Measurements from ENCODE around the gene MACROD2.

The MACROD2 gene

DNA sequence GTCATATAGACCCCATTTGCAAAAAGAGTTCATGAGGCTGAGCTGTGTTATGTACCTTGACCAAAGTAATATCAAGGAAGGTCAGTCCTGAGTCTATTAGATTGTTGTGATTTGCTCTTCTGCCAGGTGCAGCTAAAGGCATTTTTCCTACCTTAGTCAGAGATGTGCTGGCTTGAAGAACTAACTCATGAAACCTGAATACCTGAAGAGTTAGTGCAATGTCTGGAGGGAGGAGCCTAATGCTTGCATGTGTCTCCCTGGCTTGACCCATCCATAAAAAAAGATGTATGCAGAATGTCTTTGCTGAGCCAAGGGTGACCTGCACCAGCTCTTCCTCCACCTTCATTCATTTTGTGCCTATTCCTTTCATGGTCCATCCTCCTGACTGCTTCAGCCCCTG, 1835.9 kb downstream of the MACROD2 start:
- no peak for DNase-seq (ENCODE audit: extremely low read depth, insufficient read length)
- TF ChIP-seq, protein P1, sequence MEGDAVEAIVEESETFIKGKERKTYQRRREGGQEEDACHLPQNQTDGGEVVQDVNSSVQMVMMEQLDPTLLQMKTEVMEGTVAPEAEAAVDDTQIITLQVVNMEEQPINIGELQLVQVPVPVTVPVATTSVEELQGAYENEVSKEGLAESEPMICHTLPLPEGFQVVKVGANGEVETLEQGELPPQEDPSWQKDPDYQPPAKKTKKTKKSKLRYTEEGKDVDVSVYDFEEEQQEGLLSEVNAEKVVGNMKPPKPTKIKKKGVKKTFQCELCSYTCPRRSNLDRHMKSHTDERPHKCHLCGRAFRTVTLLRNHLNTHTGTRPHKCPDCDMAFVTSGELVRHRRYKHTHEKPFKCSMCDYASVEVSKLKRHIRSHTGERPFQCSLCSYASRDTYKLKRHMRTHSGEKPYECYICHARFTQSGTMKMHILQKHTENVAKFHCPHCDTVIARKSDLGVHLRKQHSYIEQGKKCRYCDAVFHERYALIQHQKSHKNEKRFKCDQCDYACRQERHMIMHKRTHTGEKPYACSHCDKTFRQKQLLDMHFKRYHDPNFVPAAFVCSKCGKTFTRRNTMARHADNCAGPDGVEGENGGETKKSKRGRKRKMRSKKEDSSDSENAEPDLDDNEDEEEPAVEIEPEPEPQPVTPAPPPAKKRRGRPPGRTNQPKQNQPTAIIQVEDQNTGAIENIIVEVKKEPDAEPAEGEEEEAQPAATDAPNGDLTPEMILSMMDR (IDR thresholded peaks at IDR 0.05; ENCODE audit: insufficient read depth, low read length, poor library complexity, severe bottlenecking) = no peak
- H3K4me3 ChIP-seq (replicated peaks; ENCODE audit: low read depth, low read length) = no peak overlapping the region
- no peaks in the 10 kb centered on the region for H3K27me3 ChIP-seq (replicated peaks; ENCODE audit: control insufficient read depth, insufficient read depth, low read length)
- no peaks in the 10 kb centered on the region for H3K36me3 ChIP-seq (ENCODE audit: control insufficient read depth, insufficient read depth, low read length)

DNA sequence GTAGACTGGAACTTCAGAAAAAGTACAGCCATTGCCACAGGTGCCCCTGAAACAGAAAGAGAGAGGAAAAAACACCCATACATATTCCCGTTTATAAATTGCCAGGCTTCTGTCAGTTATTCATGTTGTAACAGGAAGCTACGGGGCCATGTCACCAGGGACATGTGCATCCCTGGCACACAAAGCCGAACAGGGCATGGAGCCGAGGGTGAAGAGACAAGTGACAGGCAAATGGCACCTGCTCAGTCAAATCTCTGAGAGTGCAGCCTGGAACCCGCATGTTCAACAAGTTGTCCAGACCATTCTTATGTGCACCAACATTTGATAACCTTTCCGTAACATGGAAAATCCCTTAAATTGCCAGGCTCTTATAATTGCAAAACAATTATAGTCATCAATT, 1837.2 kb downstream of the MACROD2 start:
- no peaks in the 10 kb centered on the region for H3K36me3 ChIP-seq (ENCODE audit: control insufficient read depth, insufficient read depth, low read length)
- H3K27me3 ChIP-seq (replicated peaks; ENCODE audit: control insufficient read depth, insufficient read depth, low read length) = no peaks in the 10 kb centered on the region
- DNase-seq (ENCODE audit: extremely low read depth, insufficient read length) = no peak
- TF ChIP-seq, protein P1 (IDR thresholded peaks at IDR 0.05; ENCODE audit: insufficient read depth, low read length, poor library complexity, severe bottlenecking) = no peak
- H3K4me3 ChIP-seq (replicated peaks; ENCODE audit: low read depth, low read length) = no peak overlapping the region

DNA sequence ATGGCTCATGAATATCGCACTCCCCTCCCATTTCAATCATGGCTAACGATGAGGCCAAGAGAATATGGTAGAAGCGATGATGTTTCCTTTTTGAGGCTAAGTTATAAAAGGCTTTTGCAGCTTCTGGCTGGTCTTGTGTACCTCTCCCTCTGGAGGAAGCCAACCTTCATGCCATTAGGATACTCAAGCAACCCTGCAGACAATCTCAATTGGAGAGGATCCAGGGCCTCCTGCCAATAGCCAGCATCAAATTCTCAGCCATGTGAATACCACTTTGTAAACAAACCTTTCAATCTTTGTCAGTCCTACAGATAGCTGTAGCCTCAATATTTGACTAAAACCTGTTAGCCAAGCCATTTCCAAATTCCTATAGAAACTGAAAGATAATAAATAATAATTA, 1839.5 kb downstream of the MACROD2 start:
- TF ChIP-seq, protein P1 (IDR thresholded peaks at IDR 0.05; ENCODE audit: insufficient read depth, low read length, poor library complexity, severe bottlenecking) = no peak
- Histone ChIP-seq H3K36me3 (ENCODE audit: control insufficient read depth, insufficient read depth, low read length) (no peaks in the 10 kb centered on the region), H3K27me3 (replicated peaks; ENCODE audit: control insufficient read depth, insufficient read depth, low read length) (no peaks in the 10 kb centered on the region), H3K4me3 (replicated peaks; ENCODE audit: low read depth, low read length) (no peak overlapping the region)
- DNase-seq (ENCODE audit: extremely low read depth, insufficient read length) = no peak

DNA sequence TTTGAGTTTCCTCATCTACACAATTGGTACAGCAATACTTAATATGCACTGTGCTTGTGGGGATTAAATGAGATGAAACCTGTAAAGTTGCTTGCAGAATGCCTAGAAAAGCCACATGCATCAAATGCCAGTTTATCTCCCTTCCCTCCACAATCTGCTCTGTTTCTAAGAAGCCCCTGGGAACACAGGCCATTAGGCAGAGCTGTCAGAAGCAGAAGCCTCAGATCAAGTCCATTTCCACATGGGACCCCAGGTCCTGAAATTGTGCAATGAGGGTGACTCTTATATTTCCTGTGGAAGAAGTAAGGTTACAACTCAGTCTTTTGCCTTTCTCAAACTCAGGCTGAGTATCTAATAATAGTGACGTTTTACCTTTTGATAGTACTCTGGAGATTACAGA, 1840.5 kb downstream of the MACROD2 start:
- TF ChIP-seq, protein P1 (IDR thresholded peaks at IDR 0.05; ENCODE audit: insufficient read depth, low read length, poor library complexity, severe bottlenecking) = no peak
- DNase-seq (ENCODE audit: extremely low read depth, insufficient read length) = no peak
- no peaks in the 10 kb centered on the region for H3K27me3 ChIP-seq (replicated peaks; ENCODE audit: control insufficient read depth, insufficient read depth, low read length)

DNA sequence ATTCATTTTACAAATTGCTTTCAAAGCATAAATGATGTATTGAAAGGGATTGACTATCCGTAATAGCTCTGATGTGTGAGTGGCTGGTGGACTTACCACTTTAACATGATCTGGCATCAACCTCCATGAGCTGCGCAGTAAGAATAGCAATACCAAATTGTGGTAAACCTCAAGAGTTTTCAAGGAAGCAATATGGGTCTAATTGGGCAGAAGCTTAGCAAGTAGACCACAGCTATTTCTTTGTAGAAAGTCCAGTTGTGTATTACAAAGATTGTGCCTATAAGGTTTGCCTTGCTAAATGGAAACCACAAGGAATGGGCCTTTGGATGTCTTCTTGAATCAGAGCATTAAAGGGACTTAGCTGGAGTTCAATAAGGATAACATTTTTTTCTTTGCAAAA, 1841.3 kb downstream of the MACROD2 start:
- DNase-seq (ENCODE audit: extremely low read depth, insufficient read length) = no peak
- H3K27me3 ChIP-seq (replicated peaks; ENCODE audit: control insufficient read depth, insufficient read depth, low read length) = no peaks in the 10 kb centered on the region
- H3K4me3 ChIP-seq (replicated peaks; ENCODE audit: low read depth, low read length) = no peak overlapping the region
- TF ChIP-seq, protein P1 (IDR thresholded peaks at IDR 0.05; ENCODE audit: insufficient read depth, low read length, poor library complexity, severe bottlenecking) = no peak
- H3K36me3 ChIP-seq (ENCODE audit: control insufficient read depth, insufficient read depth, low read length) = no peaks in the 10 kb centered on the region

More for the DNA sequence above, 1840.5 kb downstream of the MACROD2 start:
- H3K36me3 ChIP-seq (ENCODE audit: control insufficient read depth, insufficient read depth, low read length) = no peaks in the 10 kb centered on the region
- no peak overlapping the region for H3K4me3 ChIP-seq (replicated peaks; ENCODE audit: low read depth, low read length)

DNA sequence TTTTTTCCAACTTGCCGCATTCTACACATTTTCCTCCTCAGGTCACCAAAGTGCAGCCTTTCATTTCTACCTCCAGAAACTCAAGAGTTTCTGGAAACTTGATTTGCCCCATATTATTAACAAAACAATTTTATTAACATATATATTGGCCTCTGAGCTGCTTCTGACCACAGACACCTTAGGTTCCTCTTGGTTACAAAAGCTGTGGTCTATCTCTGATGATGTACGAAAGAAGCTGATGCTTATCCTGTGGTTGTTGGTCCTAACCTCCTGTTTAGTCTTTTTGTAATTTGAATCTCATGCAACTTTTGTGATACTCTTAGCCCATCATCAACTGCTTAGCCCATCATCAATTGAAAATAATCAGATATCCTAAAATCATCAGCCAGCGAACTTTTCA, 1842.2 kb downstream of the MACROD2 start:
- TF ChIP-seq, protein P1 (IDR thresholded peaks at IDR 0.05; ENCODE audit: insufficient read depth, low read length, poor library complexity, severe bottlenecking) = no peak
- no peaks in the 10 kb centered on the region for H3K36me3 ChIP-seq (ENCODE audit: control insufficient read depth, insufficient read depth, low read length)
- no peaks in the 10 kb centered on the region for H3K27me3 ChIP-seq (replicated peaks; ENCODE audit: control insufficient read depth, insufficient read depth, low read length)
- H3K4me3 ChIP-seq (replicated peaks; ENCODE audit: low read depth, low read length) = no peak overlapping the region
- no peak for DNase-seq (ENCODE audit: extremely low read depth, insufficient read length)

Measured in GM06990 (cell line).